CD4-positive, alpha-beta T cell treated with Interleukin-15 for 1 hour (primary cell): ENCODE measurements around the gene RNF224.
"Not testable (repeated sequence)": the region's sequence is repeated elsewhere in the genome, so short reads cannot be mapped to it uniquely, and the experiment has no call there.

ENCODE experiments used
- DNase-seq: peaks from one replicate; pipeline ENCODE4 v3.0.0-alpha.2; 2020

Gene RNF224

DNA sequence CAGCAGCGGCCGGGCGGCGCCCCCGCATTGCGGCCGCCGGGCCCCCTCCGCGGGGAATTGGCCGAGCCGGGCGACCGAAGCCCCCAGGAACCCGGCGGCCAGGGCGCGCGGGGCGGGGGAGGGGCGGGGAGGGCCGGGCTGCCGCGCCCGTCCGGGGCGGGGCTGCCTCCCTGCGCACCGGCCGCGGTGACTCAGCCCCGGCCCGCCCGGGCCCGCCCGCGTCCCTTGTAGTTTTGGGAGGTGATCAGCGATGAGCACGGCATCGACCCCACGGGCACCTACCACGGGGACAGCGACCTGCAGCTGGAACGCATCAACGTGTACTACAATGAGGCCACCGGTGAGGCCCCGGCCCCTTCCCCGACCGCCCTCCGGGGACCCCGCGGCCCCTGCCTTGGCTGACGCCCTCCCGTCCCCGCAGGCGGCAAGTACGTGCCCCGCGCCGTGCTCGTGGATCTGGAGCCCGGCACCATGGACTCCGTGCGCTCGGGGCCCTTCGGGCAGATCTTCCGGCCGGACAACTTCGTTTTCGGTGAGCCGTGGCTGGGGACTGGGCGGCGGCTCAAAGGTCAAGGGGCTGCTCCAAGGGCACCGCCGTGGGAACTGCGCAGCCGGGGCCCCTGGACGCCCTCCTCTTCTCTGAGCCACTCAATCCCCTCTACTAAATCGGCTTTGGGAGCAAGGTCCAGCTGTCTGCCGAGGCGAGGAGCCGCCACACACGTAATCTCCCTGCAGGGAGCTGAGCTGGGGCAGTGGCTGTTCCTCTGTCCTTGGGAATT, 14.4 kb downstream of the RNF224 start:
- peak; percentile 64 for DNase-seq

DNA sequence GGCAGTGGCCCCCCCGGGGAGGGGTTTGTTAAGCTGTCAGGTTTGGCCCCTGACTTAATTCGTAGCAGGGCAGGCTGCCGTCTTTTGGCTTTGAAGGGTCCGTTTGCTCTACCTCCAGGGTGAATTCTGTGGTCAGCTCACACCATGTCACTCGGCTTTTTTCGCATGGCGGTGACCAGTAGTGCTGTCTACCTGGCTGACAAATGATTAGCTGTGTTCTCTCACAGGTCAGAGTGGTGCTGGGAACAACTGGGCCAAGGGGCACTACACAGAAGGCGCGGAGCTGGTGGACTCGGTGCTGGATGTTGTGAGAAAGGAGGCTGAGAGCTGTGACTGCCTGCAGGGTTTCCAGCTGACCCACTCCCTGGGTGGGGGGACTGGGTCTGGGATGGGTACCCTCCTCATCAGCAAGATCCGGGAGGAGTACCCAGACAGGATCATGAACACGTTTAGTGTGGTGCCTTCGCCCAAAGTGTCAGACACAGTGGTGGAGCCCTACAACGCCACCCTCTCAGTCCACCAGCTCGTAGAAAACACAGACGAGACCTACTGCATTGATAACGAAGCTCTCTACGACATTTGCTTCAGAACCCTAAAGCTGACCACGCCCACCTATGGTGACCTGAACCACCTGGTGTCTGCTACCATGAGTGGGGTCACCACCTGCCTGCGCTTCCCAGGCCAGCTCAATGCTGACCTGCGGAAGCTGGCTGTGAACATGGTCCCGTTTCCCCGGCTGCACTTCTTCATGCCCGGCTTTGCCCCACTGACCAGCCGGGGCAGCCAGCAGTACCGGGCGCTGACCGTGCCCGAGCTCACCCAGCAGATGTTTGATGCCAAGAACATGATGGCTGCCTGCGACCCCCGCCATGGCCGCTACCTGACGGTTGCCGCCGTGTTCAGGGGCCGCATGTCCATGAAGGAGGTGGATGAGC, 15.2 kb downstream of the RNF224 start:
- DNase-seq, result no peak

DNA sequence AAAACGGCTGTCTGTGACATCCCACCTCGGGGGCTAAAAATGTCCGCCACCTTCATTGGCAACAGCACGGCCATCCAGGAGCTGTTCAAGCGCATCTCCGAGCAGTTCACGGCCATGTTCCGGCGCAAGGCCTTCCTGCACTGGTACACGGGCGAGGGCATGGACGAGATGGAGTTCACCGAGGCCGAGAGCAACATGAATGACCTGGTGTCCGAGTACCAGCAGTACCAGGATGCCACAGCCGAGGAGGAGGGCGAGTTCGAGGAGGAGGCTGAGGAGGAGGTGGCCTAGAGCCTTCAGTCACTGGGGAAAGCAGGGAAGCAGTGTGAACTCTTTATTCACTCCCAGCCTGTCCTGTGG, 15.9 kb downstream of the RNF224 start:
- not testable (repeated sequence) for DNase-seq

DNA sequence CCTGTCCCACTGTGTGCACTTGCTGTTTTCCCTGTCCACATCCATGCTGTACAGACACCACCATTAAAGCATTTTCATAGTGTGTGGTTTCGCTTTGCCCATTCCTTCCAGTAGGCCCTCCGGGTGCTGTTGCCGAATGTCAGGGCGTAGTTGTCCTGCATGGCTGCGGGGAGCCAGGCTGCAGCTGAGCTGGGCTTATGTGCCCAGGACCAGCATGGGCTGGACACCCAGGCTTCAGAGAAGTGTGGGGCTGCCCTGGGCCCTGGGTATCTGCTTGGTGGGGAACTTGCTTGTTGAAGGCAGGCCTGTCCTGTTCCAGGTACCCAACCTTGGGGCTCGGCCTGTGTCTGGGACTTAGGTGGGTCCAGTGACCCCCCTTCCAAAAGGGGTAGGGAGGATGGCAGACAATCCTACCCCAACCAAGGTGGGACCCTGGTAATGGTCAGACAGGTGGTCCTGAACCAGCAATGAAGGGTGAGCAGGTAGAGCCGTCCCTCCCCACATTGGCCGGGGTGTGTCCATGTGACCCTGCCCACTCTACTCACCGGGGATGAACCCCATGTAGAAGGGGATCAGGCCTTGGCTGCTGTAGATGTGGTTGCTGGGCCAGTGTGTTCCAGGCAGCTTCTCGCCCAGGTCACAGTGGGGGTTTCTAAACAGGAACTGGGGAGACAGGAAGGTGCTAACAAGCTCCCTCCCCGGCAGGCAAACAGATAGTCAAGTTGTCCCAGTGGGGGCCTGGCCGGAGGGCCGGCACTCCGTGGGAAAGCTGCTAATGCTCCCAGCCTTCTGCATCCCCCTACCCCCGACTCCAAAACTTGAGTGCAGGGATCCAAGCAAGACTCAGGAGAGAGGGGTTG, 16.6 kb downstream of the RNF224 start:
- DNase-seq, result no peak

DNA sequence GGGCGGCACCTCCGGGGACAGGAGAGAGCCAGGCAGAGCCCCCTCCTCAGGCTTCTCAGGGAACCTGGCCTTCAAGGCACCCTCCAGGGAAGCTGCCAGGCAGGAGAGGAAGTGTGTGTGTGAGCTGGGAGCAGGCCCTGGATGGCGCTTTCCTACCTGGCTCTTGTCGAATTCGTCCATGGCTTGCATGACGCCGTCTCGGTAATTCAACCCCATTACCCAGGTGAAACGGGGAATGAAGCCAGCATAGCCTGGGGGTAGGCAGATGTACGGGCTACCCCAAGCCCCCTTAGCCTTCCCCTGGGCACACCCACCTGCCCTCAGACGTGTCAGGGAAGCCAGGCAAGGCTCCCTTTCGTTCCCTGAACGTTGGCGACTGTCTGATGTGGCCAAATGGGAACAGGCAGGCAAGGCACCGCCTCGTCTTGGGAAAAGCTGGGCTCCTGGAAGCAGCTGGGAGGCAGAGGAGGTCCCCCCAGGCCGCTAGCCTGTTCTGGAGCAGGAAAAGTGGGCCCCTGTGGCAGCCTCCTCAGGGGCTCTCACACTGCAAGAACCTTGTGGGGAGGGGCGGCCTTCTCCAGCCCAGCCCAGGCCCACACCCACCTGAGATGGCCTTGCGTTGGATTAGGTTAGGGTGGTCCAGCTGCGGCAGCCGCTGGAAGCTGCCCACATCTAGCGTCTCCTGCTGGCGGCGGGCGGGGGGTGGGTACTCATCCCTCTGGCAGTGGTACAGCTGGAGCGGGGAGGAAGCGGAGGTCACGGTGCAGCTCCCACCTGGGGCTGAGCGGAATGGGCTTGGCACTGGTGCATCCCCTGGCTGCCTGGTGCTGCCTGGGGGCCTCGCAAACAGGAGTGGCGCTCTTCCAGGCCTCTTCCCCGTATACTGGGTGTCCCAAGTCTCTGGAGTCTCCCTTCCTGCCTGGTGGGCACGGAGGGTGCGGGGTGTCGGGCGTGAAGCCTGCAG, 17.5 kb downstream of the RNF224 start:
- no peak for DNase-seq

DNA sequence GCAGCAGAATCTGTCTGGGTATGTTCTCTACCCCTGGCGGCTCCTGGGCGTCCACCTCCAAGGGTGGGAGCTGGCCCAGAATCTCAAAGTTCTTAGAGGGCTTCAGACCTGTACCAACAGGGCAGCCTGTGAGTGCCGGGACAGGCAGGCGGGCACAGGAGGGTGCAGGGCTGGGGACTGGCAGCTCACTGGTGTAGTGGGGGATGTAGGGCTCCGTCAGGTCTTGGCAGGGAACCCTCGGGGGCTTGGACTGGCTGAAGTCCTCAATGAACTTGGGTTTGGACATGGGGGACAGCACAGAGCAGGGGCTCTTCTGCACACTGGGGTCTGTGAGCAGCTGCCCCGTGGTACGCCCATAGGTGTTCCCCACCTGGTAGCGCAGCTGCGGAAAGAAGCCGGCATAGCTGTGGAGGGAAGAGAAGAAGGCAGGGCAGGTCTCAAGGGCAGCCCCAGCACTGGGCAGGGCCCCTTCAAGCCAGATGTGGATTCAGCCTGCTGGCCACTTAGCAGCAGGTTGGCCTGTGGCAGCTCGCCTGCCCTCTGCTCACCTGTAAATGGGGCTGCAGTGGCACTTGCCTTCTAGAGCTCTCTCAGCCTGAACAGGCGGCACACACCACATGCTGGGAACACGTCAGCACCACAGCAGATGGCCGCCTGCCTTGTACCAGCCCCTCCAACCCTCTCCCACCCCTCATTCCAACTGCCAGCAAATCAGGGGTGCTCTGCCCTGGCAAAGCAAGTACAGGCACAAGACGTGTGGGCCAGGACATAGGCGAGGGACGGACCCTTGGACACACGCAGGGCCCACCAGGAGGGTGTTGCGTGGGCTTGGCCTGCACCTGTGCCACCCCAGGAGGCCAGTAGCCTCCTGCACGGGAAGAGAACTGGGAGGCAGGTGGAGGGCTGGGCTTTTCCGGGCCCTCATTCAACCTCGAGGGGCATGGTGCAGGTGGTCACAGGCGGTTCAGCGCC, 18.4 kb downstream of the RNF224 start:
- no peak for DNase-seq

DNA sequence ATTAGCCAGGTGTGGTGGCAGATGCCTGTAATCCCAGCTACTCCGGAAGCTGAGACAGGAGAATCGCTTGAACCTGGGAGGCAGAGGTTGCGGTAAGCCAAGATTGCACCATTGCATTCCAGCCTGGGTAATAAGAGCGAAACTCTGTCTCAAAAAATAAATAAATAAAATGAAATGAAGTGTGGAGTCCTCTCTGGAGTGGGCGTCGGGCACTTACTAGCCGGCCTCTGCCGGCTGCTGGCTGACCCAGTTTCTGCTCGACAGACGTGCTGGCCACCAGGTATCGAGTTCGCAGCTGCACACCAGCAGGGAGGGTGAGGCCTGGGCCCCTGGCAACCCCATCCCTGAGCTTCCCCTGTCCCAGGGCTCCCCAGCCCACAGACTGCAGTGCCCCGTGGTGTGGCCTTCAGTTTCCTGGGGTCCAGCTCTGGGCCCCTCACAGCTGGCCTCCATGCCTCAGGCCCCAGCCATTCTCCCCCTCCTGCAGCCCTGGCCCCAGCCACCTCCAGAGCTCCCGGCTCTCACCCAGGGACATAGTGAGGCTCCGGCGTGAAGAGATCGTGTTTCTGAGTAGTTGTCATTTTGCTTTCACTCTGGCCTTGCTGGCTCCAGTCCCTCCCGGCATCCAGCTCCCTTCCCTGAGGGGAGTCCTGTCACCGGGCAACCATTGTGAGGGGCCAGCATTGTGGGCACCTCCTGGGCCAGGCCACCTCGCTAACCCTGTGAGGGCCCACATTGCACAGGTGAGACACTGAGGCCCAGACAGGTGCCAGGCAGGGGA, 20.0 kb downstream of the RNF224 start:
- no peak for DNase-seq

DNA sequence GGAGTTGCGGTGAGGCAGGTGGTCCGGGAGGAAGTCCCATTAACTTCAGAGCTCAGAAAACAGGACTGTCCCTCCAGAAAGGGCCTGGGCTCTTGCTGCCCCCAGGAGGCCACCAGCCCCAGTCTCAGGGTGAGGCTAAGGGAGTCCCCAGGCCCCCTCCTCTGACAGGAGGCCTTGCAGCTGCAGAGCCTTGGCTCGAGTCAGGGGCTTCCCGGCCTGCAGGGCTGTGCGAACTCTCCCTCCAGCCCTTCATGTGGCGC, 20.5 kb downstream of the RNF224 start:
- DNase-seq, result no peak

DNA sequence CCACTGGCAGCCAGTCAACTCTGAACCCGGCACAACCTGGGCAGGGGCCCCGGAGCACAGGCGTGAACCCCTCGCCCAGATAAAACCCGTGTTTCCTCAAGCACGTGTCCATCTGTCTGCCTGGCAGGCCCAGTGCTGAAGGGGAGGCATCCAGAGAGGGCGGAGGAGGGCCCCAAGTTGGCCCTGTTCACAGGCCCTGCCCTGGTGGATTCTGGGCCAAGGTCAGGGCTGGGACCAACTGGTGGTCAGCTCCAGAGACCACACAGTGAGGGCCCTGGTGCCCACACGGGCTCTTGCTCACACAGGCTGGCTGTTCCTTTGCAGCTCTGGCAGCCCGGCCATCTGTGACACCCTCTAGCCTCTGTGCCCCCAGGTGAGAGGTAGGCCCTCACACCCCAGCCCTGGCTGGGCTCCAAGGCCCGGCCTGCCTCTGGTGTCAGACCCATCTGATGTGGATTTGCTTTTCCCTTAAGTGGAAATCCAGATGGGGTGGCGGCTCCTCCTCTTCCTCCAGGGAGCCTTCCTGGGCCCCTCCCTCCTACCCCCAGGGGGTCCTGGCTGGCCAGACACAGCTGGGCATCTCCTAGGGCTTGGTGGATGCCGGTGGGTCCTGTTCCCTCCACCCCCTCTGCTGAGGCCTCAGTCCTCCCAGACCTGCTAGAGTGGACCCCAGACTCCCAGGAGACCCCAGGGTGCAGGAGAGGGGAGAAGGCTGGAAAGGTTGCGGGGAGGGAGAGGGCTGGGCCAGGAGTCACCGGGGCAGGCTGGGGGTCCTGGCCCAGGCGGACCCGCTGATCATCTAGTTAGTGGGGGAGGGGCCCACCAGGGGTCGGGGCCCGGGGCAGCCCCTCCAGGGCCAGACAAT, 23.3 kb downstream of the RNF224 start:
- no peak for DNase-seq

DNA sequence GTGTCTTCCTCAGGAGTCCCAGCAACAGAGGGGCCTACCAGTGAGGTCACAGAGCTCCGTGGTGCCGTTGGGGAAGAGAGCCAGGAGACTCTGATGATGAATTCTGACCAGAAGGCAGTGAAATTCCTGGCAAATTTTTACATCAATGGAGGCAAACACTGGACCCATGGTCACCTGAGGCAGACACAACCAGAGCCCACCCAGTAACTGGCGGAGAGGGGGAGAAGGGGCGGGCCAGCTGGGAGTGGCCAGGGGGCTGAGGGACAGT, 23.8 kb downstream of the RNF224 start, which contains the start of gene STPG3:
Gene STPG3, plus strand, starts transcription at position 93 of the 268 bp plus-strand sequence. Its CDS starts 1 bp downstream, at position 94.
- no peak for DNase-seq

DNA sequence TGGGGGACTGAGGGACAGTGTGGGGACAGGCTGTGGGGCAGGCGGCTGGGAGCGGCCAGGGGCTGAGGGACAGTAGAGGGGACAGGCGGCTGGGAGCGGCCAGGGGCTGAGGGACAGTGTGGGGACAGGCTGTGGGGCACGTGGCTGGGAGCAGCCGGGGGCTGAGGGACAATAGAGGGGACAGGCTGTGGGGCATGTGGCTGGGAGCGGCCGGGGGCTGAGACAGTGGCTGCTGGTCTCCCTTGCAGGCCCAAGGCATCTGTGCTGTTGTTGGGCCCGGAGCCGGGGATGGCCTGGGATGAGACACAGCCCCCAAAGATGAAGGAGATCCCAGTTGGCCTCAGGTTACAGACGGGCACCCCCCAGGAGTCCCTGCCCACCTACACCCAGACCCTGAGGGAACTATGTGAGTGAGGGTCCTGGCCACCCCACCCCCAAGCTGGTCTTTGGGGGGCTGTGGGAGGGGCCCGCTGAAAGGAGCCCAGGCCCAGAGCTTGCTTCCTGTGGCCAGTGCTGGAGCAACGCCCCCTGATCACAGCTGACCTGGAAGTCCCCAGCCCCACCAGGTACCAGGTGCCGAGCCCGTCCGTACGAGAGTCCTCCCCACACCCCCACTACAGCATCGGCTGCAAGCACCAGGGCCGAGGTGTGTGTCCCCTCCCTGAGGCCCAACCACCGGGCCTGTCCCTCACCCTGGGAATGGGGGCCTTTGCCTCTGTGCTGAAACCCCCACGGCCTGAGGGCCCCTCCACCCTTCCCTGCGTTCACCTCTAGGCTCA, 24.4 kb downstream of the RNF224 start:
- no peak for DNase-seq

DNA sequence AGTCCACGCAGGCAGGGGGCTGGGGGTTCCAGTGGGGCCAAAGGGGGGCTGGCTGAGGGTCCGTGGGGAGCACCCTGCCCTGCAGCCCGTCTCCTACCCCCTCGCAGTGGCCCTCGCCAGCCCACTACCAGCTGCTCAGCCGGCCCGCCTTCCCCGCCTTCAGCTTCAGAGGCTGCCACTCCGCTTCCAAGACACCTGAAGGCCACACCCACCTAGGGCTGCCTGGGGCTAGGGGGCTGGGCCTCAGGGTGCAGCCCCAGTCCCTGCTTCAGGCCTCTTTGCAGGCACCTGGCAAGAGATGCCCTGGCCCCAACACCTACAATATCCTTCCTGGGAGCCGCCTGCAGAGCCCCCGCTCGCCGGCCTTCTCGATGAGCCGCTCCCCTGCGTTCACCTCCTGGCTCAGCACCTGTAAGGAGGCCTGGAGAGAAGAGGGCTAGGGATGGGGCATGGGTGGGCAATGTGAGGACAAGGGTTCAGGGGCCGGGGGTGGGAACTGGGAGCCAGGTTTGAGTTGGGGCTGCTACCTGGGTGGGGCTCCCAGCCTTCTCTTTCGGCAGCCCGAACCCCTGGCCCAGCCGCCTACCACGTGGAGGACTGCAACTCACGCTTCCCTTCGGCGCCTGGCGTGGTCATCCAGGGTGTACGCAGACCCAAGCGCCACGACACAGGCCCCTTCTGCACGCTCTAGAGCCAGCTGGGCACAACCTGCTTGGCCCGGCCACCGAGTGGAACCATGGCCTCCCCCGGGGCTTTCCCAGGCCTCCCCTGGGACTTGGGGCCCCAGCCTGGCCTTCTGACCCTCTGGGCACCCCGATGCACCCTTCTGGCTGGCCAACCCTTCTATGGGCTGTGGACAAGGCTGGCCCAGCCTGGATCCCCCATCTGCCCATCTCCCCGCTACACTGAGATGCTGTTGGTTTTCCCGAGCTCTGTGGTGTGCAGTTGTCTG, 25.5 kb downstream of the RNF224 start:
- DNase-seq, result no peak

DNA sequence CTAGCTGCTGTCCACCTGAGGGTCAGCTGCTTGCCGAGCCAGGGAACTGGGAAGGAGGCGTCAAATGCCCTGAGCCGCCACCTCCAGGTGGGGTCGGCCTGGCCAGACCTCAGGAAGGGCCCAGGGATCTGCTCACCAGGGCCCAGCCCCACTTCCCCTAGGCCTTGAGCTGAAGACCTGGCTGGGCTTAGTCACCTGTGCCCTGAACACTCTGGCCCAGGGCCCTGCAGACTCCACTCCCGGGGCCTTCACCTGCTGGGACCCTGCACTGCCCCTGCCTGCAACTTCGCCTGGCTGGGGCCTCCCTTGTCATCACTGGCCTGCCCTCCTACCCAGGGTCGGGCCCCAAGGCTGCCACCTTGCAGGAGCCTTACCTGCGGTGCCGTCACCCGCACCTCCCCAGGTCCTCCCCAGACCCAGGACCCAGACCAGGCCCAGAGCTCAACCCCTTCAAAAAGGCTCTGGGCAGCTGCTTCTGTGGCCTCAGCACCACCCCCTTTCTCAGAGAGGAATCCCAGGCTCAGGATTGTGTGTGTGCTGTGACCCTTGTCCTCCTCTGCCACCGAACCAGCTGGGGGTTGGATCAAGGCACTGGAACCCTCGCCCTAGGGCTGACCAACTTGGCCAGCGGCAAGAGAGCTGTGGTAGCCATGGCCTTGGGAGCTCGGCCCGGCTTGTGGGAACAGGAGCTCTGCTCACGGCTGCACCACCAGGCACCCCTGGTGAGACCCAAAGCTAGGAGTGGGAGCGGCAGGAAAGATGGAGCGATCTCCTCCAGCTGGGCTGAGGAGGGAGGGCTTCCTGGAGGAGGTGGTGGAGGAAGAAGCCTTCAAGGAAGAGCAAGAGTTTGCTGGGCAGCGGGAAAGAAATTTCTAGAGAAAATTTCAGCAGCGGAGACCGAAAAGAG, 26.7 kb downstream of the RNF224 start:
- DNase-seq, result no peak

DNA sequence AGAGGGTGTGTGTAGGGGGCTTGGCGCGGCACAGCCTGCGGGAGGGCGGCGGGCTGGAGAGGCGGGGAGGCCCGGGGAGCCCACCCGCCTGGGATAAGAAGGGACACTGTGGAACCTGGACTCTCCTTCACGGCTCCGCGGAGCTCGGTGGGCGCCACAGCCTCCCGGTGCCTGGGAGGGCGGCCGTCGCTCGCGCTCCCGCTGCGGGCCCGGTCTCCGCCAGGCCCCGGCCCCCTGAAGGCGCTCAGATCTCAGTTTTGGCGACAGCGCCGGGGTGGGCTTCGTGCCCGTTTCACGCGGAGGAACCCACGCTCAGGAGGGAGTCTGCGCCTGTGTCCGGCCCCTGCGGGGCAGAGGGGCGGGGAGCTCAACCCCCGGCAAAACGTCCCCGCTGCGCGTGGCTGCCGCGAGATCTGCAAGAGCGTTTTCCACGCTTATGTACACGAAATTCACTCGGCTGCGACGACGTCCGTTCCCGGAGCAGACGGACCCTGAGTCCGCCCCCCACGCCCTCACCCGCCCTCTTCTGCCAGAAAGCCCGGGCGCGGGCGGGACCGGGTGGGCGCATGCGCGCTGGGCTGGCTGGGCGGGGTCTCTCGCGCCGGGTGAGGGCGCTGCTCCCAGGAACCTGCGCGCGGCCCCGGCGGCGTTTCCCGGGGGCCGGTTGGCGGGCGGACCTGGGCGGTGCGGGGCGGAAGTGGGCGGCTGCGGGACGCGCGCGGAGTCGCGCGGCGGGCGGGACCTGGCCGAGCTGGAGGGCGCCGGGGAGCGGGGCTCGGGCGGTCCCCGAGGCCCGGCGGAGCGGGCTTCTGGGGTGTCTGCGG, 27.5 kb downstream of the RNF224 start, which contains the start of gene NELFB:
Gene NELFB, plus strand, starts transcription at position 704 of the 824 bp plus-strand sequence.
- DNase-seq, result peak; percentile 92
